GM19328 (cell line): ENCODE data around the gene PDK1.
"Not testable (repeated sequence)": the region's sequence is repeated elsewhere in the genome, so short reads cannot be mapped to it uniquely, and the experiment has no call there.

Experiments
- ATAC-seq: cut with Tn5 transposase; IDR thresholded peaks from one replicate; pipeline ENCODE4 v1.9.1; 2021; ENCODE audit warnings: mild to moderate bottlenecking, moderate library complexity; ENCODE audit not compliant: unreplicated experiment

Gene PDK1

GRCh38 chr2:172551271-172551670 lies 4.6 kb upstream of the PDK1 start:
- ATAC-seq, result no peak

- no peak for ATAC-seq
These were observed 3.2 kb upstream of the PDK1 start for GRCh38 chr2:172552547-172553291.

- no peak for ATAC-seq
These were observed 1.3 kb upstream of the PDK1 start for GRCh38 chr2:172554352-172555271.

GRCh38 chr2:172555272-172555521 lies 693 bp upstream of the PDK1 start:
- no peak for ATAC-seq

- peak; percentile 66 for ATAC-seq
These were observed 569 bp downstream of the PDK1 start for GRCh38 chr2:172556284-172557033.

GRCh38 chr2:172558372-172558771 lies 2.5 kb downstream of the PDK1 start:
- no peak for ATAC-seq

GRCh38 chr2:172560721-172561120 lies 4.8 kb downstream of the PDK1 start:
- no peak for ATAC-seq

- no peak for ATAC-seq
These were observed 5.4 kb downstream of the PDK1 start for GRCh38 chr2:172561270-172561669.

GRCh38 chr2:172562298-172562697 lies 6.4 kb downstream of the PDK1 start:
- no peak for ATAC-seq

- ATAC-seq, result no peak
These were observed 8.5 kb downstream of the PDK1 start for GRCh38 chr2:172564376-172564775.

GRCh38 chr2:172571245-172571644 lies 15.4 kb downstream of the PDK1 start:
- no peak for ATAC-seq

- ATAC-seq, result no peak
These were observed 17.1 kb downstream of the PDK1 start for GRCh38 chr2:172572981-172573380.

- no peak for ATAC-seq
These were observed 19.1 kb downstream of the PDK1 start for GRCh38 chr2:172574965-172575364.

- no peak for ATAC-seq
These were observed 22.2 kb downstream of the PDK1 start for GRCh38 chr2:172578054-172578453.

GRCh38 chr2:172578860-172579512 lies 23.1 kb downstream of the PDK1 start:
- no peak for ATAC-seq

GRCh38 chr2:172580544-172580943 lies 24.7 kb downstream of the PDK1 start:
- no peak for ATAC-seq

GRCh38 chr2:172582656-172583055 lies 26.8 kb downstream of the PDK1 start:
- no peak for ATAC-seq

GRCh38 chr2:172586245-172586891 lies 30.5 kb downstream of the PDK1 start:
- ATAC-seq, result no peak

GRCh38 chr2:172587231-172587630 lies 31.3 kb downstream of the PDK1 start:
- not testable (repeated sequence) for ATAC-seq

GRCh38 chr2:172588931-172589330 lies 33.0 kb downstream of the PDK1 start:
- no peak for ATAC-seq

GRCh38 chr2:172591386-172591785 lies 35.5 kb downstream of the PDK1 start:
- not testable (repeated sequence) for ATAC-seq
